GM23338 (cell line): ENCODE results near the gene IQGAP2. TPM values are rescaled to one million over a fixed set of nuclear protein-coding genes. Genes with fewer than 3 reads are reported as not detected.

ENCODE experiments used
- ATAC-seq: fragments of 200-7000 bp; cut with Tn5 transposase; 3 replicates; pipeline ENCODE4 v1.9.1; 2020
- DNase-seq: peaks from one replicate; pipeline ENCODE4 v3.0.0-alpha.2; 2015; ENCODE audit warnings: low spot score
- H2AFZ ChIP-seq: fragments of 200-600 bp; sonication (generic); 2 replicates; pipeline ENCODE4 v1.8.0; 2016; ENCODE audit warnings: antibody characterized with exemption, mild to moderate bottlenecking, moderate library complexity
- H3F3A ChIP-seq: fragments of 200-600 bp; sonication (generic); replicated peaks from 2 replicates; pipeline ENCODE4 v1.8.0; 2017; ENCODE audit warnings: antibody characterized with exemption, mixed run types, low read depth
- H3K27ac ChIP-seq: fragments of 200-600 bp; sonication (generic); 2 replicates; pipeline ENCODE4 v1.6.1; 2016; ENCODE audit warnings: low read depth
- H3K27me3 ChIP-seq: fragments of 200-600 bp; sonication (generic); 2 replicates; pipeline ENCODE4 v1.8.0; 2016; ENCODE audit warnings: mild to moderate bottlenecking, mixed run types, moderate library complexity; ENCODE audit not compliant: insufficient read depth
- H3K36me3 ChIP-seq: fragments of 200-600 bp; sonication (generic); 2 replicates; pipeline ENCODE4 v1.8.0; 2016; ENCODE audit warnings: mild to moderate bottlenecking; ENCODE audit not compliant: insufficient read depth
- H3K4me1 ChIP-seq: fragments of 200-600 bp; sonication (generic); 2 replicates; pipeline ENCODE4 v1.8.0; 2016; ENCODE audit warnings: mild to moderate bottlenecking, moderate library complexity; ENCODE audit not compliant: insufficient read depth
- H3K4me2 ChIP-seq: fragments of 200-600 bp; sonication (generic); 2 replicates; pipeline ENCODE4 v1.7.1; 2017; ENCODE audit warnings: mixed run types
- H3K4me3 ChIP-seq: fragments of 200-600 bp; sonication (generic); 2 replicates; pipeline ENCODE4 v1.6.1; 2016; ENCODE audit warnings: mixed run types
- H3K79me2 ChIP-seq: fragments of 200-600 bp; sonication (generic); replicated peaks from 2 replicates; pipeline ENCODE4 v1.8.0; 2017; ENCODE audit warnings: mild to moderate bottlenecking; ENCODE audit not compliant: insufficient read depth
- H3K9me2 ChIP-seq: fragments of 200-600 bp; sonication (generic); 2 replicates; pipeline ENCODE4 v1.8.0; 2017; ENCODE audit not compliant: insufficient read depth
- H4K20me1 ChIP-seq: fragments of 200-600 bp; sonication (generic); replicated peaks from 2 replicates; pipeline ENCODE4 v1.8.0; 2017; ENCODE audit warnings: mild to moderate bottlenecking; ENCODE audit not compliant: insufficient read depth
- H3K27ac Mint-ChIP-seq: 2 replicates; pipeline ENCODE4 v1.8.0; 2020; ENCODE audit warnings: inconsistent platforms, mild to moderate bottlenecking, moderate library complexity, mixed read lengths
- H3K27me3 Mint-ChIP-seq: 3 replicates; pipeline ENCODE4 v1.8.0; 2022; ENCODE audit warnings: low read depth, mild to moderate bottlenecking, moderate library complexity, mixed read lengths, inconsistent platforms; ENCODE audit not compliant: insufficient read depth, poor library complexity
- H3K36me3 Mint-ChIP-seq: 3 replicates; pipeline ENCODE4 v1.8.0; 2021; ENCODE audit warnings: low read depth, mild to moderate bottlenecking, inconsistent platforms, moderate library complexity, mixed read lengths
- H3K4me1 Mint-ChIP-seq: 3 replicates; pipeline ENCODE4 v1.8.0; 2020; ENCODE audit warnings: mild to moderate bottlenecking, inconsistent platforms, mixed read lengths
- H3K4me3 Mint-ChIP-seq: 3 replicates; pipeline ENCODE4 v1.8.0; 2021; ENCODE audit warnings: moderate library complexity, mild to moderate bottlenecking, inconsistent platforms, mixed read lengths
- H3K9me3 Mint-ChIP-seq: 3 replicates; pipeline ENCODE4 v1.8.0; 2020; ENCODE audit warnings: moderate library complexity, mild to moderate bottlenecking, inconsistent platforms, mixed read lengths
- CREB1 ChIP-seq: fragments of 250-450 bp; sonication (Bioruptor Pico); IDR thresholded peaks from 2 replicates; pipeline ENCODE4 v1.5.0; 2020; ENCODE audit warnings: low read depth, mild to moderate bottlenecking, moderate library complexity
- CTCF ChIP-seq, 2 experiments: fragments of 200-600 bp in 1 of 2; sonication (generic) in 1 of 2; conservative IDR thresholded peaks; 2 replicates each; pipeline versions ENCODE4 v1.5.1 to v1.6.1; 2016 to 2017; ENCODE audit warnings: antibody characterized with exemption in 2 of 2, low read depth in 2 of 2, mild to moderate bottlenecking in 2 of 2, moderate library complexity in 1 of 2
- ETS1 ChIP-seq: IDR thresholded peaks from 2 replicates; pipeline ENCODE4 v1.6.1; 2016; ENCODE audit warnings: antibody characterized with exemption
- EZH2 ChIP-seq: fragments of 200-600 bp; sonication (generic); IDR thresholded peaks from one replicate; pipeline ENCODE4 v1.8.0; 2017; ENCODE audit warnings: antibody characterized with exemption, mild to moderate bottlenecking, low read depth; ENCODE audit not compliant: unreplicated experiment
- EZH2phosphoT487 ChIP-seq: fragments of 200-600 bp; sonication (generic); IDR thresholded peaks from one replicate; pipeline ENCODE4 v1.8.1; 2018; ENCODE audit warnings: antibody characterized with exemption; ENCODE audit not compliant: unreplicated experiment
- JUNB ChIP-seq: IDR thresholded peaks from one replicate; pipeline ENCODE4 v1.6.1; 2016; ENCODE audit warnings: antibody characterized with exemption; ENCODE audit not compliant: unreplicated experiment
- NANOG ChIP-seq: IDR thresholded peaks from 2 replicates; pipeline ENCODE4 v1.6.1; 2016; ENCODE audit warnings: antibody characterized with exemption, borderline replicate concordance
- POLR2AphosphoS5 ChIP-seq: IDR thresholded peaks from 2 replicates; pipeline ENCODE4 v1.6.1; 2016; ENCODE audit warnings: antibody characterized with exemption, low read depth
- STAT1 ChIP-seq: IDR thresholded peaks from one replicate; pipeline ENCODE4 v1.6.1; 2016; ENCODE audit warnings: antibody characterized with exemption; ENCODE audit not compliant: unreplicated experiment
- ZNF114 ChIP-seq: fragments of 250-450 bp; sonication (Bioruptor Pico); IDR thresholded peaks from 2 replicates; pipeline ENCODE4 v1.5.0; 2020; ENCODE audit warnings: mild to moderate bottlenecking, moderate library complexity
- ZNF331 ChIP-seq: fragments of 250-450 bp; sonication (Bioruptor Pico); IDR thresholded peaks from 2 replicates; pipeline ENCODE4 v1.5.0; 2020; ENCODE audit warnings: low read depth, mild to moderate bottlenecking, moderate library complexity
- polyA plus RNA-seq: library from polyadenylated mRNA; unstranded; fragments of >200 nt; fragmentation: Nextera tagmentation; extraction: Ambion mirVana; gene quantifications from 2 replicates; pipeline ENCODE4 v1.2.1, GENCODE V29; 2016
- total RNA-seq: library from RNA; depleted of rRNA; stranded (reverse); fragments of >200 nt; shearing (Covaris generic); gene quantifications from 2 replicates; pipeline ENCODE4 v1.2.3, GENCODE V29; 2014
- TF ChIP-seq, protein P1 (sequence below): IDR thresholded peaks from one replicate; pipeline ENCODE4 v1.6.1; 2018; ENCODE audit warnings: antibody characterized with exemption; ENCODE audit not compliant: unreplicated experiment

Gene IQGAP2
- total and polyA plus RNA-seq, 2 experiments from 2014 or later = 60.0 to 86.5 TPM

DNA sequence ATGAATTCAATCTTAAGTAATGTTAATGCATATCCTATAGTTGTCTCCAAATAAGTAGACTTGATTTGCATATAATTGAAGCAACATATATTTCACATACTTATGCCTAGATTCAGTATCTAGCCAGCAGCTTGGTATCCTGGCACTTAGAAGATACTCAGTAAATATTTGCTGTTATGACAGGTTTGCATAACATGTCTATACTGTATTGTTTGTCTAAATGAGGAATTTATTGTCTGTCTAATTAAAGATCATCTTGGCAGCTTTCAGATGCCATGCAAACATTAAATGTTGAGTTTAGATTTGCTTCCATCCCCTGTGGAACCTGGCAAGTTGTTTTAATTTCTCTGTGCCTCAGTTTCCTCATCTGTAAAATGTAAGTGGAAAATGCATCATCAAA is 9.4 kb downstream of the IQGAP2 start:
- H3K36me3 Mint-ChIP-seq = no peaks in the 10 kb centered on the region
- TF ChIP-seq EZH2 (no peak), ETS1 (no peak), CREB1 (CRISPR knock-in tag) (no peak)
- H3K27me3 Mint-ChIP-seq = peaks cover 3% of the 10 kb centered on the region
- Histone ChIP-seq H2AFZ (no peak overlapping the region), H3K9me2 (no peaks in the 10 kb centered on the region), H3K4me1 (peaks cover 15% of the 10 kb centered on the region), H3K4me3 (no peak overlapping the region), H3K79me2 (peaks cover 96% of the 10 kb centered on the region), H3F3A (no peaks in the 10 kb centered on the region), H3K4me2 (no peak overlapping the region), H3K27ac (no peak overlapping the region), H4K20me1 (peaks cover 9% of the 10 kb centered on the region; the same call in 1 of the 2 replicates), H3K27me3 (no peaks in the 10 kb centered on the region), H3K36me3 (no peaks in the 10 kb centered on the region)
- H3K4me3 Mint-ChIP-seq = no peak overlapping the region
- no peaks in the 10 kb centered on the region; the same call in 2 of the 3 replicates for H3K9me3 Mint-ChIP-seq
- H3K27ac Mint-ChIP-seq = no peak overlapping the region
- H3K4me1 Mint-ChIP-seq = peaks cover 22% of the 10 kb centered on the region
- ATAC-seq (no peak), DNase-seq (no peak)

DNA sequence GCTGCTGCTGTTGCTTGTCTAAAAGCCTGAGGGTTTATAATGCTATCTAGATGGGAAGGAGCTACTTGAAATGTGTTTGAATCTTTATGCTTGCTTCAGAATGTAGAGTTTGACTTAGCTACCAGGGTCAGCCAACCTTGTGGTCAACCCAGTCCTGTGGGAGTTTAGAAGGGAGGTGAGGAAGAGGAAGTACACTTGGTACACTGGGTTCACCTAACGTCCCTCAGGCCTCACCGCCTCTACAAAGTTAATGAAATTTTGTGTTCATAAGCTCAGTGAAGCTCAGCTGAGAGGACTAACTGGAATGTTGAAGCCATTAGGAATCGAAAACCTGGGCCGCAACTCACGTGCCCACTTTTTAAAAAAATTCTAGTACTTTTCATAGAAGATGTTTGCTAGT is 10.7 kb downstream of the IQGAP2 start:
- Histone ChIP-seq H3K4me2 (no peak overlapping the region), H3K9me2 (no peaks in the 10 kb centered on the region), H3F3A (no peaks in the 10 kb centered on the region), H3K36me3 (no peaks in the 10 kb centered on the region), H3K27me3 (no peaks in the 10 kb centered on the region), H3K4me3 (no peak overlapping the region), H4K20me1 (peaks cover 9% of the 10 kb centered on the region; the same call in 1 of the 2 replicates), H2AFZ (no peak overlapping the region), H3K27ac (no peak overlapping the region), H3K79me2 (peaks cover 95% of the 10 kb centered on the region), H3K4me1 (peaks cover 15% of the 10 kb centered on the region)
- peaks cover 3% of the 10 kb centered on the region for H3K27me3 Mint-ChIP-seq
- no peak overlapping the region for H3K27ac Mint-ChIP-seq
- H3K4me3 Mint-ChIP-seq = no peak overlapping the region
- DNase-seq = no peak
- H3K36me3 Mint-ChIP-seq = no peaks in the 10 kb centered on the region
- no peaks in the 10 kb centered on the region; the same call in 2 of the 3 replicates for H3K9me3 Mint-ChIP-seq
- H3K4me1 Mint-ChIP-seq = peaks cover 22% of the 10 kb centered on the region
- ATAC-seq = no peak
- no peak for TF ChIP-seq CREB1 (CRISPR knock-in tag)
- TF ChIP-seq ZNF331 (CRISPR knock-in tag) = no peak
- no peak for TF ChIP-seq STAT1
- TF ChIP-seq ETS1 = no peak
- TF ChIP-seq EZH2 = no peak
- no peak for TF ChIP-seq CTCF (conservative IDR thresholded peaks at IDR 0.05; ENCODE audit: low read depth in 2 of 2)
- no peak for TF ChIP-seq POLR2AphosphoS5
- TF ChIP-seq ZNF114 = no peak
- no peak for TF ChIP-seq JUNB
- TF ChIP-seq EZH2phosphoT487 = no peak
- TF ChIP-seq NANOG = no peak
- TF ChIP-seq, protein P1, sequence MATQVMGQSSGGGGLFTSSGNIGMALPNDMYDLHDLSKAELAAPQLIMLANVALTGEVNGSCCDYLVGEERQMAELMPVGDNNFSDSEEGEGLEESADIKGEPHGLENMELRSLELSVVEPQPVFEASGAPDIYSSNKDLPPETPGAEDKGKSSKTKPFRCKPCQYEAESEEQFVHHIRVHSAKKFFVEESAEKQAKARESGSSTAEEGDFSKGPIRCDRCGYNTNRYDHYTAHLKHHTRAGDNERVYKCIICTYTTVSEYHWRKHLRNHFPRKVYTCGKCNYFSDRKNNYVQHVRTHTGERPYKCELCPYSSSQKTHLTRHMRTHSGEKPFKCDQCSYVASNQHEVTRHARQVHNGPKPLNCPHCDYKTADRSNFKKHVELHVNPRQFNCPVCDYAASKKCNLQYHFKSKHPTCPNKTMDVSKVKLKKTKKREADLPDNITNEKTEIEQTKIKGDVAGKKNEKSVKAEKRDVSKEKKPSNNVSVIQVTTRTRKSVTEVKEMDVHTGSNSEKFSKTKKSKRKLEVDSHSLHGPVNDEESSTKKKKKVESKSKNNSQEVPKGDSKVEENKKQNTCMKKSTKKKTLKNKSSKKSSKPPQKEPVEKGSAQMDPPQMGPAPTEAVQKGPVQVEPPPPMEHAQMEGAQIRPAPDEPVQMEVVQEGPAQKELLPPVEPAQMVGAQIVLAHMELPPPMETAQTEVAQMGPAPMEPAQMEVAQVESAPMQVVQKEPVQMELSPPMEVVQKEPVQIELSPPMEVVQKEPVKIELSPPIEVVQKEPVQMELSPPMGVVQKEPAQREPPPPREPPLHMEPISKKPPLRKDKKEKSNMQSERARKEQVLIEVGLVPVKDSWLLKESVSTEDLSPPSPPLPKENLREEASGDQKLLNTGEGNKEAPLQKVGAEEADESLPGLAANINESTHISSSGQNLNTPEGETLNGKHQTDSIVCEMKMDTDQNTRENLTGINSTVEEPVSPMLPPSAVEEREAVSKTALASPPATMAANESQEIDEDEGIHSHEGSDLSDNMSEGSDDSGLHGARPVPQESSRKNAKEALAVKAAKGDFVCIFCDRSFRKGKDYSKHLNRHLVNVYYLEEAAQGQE = no peak
